Stimulated activated CD8-positive, alpha-beta memory T cell treated with anti-CD3 and anti-CD28 coated beads, Interleukin-4, amount 100 ng/mL, for 24 hours (primary cell): Measurements from ENCODE around the gene SLC27A3.

Source experiments
- DNase-seq: peaks from one replicate; pipeline ENCODE4 v3.0.0-alpha.2; 2020; ENCODE audit warnings: low read depth

SLC27A3 gene

DNA sequence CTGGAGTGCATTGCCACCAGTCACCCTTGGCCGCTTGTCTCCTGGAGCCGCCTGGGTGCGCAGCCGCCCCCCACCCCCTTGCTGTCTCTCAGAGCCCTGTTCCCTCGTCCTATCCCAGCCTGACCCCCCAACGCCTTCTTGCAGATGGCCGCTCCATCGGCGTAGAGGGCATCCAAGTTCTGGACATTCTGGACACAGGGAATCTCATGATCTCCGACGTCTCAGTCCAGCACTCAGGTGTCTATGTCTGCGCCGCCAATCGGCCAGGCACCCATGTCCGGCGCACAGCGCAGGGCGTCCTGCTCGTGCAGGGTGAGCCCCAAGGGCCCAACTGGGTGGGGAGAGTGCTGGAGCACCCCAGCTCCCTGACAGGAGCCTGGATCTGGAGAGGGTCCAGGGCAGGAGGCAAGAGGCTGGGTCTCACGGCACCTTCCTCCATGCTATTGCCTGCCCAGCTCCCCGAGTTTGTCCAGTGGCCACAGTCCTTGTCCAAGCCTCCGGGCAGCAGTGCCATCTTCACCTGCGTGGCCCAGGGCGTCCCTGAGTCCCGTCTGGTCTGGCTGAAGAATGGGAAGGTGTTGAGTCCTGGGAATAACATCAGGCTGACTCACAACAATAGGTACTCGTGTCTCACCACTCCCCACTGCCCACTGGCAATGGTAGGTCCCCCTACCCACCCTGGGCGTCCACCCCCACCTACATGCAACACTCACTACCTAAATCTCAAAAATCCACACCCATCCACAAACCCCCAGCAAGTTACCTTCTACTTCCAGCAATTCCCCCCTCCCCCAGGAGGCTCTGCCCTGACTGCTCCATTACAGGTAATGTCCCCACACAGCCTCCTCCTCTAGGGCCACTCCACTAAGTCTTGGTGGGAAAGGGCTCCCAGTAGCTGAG is 24.6 kb downstream of the SLC27A3 start:
- no peak for DNase-seq

DNA sequence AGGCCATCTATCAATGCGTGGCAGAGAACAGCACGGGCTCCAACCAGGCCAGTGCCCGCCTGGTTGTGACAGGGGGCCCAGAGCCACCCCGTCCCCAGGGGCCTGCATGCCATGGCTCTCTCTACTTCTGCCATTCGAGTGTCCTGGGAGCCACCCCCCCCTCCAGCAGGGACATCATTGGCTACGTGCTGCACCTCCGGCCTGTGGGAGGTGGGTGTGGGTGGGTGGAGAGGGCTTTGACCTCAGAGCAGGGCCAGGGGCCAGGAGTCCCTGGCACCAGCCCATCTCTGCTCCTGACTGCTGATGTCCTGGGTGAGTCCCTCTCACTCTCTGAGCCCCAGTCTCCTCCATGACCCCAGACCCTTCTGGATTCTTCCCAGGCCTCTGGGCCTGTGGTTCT is 25.3 kb downstream of the SLC27A3 start:
- DNase-seq, result no peak

DNA sequence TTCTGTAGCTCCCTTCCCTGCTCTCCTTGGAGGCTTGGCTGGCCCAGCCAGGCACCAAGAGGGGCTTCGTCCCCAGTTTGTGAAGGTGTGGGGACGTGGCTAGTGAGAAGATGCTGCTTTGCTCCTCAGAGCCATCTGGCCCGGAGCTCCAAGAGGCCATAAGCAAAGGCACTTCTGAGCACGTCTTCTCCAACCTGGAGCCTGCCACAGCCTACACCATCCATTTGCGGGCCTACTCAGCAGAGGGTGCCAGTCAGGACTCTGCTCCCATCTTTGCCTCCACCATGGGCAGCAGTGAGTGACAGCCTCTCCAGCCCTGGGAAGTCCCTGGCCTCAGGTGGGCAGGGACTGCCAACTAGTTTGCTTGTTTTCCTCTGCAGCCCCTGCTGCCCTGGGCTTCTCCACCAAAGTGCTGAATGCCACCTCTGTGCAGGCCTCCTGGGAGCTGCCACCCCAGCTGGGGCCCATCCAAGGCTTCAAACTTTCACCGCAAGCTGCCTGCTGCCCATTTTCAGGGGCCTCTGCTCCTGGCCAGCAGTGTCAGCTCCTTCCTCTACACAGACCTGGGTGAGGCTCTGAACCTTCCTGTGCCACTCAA is 25.9 kb downstream of the SLC27A3 start:
- DNase-seq, result no peak

DNA sequence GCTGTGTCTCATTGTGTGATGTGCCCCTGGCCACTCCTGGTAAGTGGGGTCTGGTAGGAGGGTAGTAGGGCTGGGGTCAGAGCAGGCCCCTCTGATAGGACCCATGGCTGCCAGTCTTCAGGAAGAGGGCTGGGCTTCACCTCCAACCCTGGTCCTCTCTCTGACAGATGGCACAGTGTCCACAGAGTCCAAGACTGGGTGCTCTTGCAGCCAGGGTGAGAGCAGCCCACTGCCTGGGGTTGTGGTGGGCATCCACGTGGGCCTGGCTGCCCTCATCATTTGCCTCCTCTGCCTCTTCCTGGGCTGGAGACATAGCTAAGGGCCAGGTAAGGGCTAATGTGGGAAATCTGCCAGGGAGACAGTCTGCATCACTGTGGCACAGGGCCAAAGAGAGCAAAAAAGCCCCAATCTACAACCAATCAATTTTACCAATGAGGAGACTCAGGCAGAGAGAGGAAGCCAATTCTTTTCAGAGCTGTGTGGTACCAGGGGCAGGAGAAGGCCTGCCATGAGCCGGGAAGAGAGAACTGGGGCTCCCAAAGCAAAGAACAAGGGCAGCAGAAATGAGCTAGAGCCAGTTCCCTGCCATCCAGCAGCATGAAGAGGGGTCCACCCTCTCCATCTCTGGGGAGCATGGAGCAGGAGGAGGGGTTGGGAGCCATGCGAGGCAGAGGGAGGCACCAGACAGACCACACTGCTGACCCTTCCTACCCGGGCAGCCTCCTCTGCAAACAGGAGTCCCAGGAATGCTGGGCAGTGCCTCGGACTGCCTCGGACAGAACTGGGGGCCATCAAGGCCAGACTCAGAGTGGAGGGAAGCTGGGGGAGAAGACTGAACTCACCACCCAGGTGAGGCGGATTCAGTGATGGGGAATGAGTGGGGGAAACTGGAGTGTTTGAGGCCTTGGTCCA is 26.8 kb downstream of the SLC27A3 start:
- DNase-seq, result no peak

DNA sequence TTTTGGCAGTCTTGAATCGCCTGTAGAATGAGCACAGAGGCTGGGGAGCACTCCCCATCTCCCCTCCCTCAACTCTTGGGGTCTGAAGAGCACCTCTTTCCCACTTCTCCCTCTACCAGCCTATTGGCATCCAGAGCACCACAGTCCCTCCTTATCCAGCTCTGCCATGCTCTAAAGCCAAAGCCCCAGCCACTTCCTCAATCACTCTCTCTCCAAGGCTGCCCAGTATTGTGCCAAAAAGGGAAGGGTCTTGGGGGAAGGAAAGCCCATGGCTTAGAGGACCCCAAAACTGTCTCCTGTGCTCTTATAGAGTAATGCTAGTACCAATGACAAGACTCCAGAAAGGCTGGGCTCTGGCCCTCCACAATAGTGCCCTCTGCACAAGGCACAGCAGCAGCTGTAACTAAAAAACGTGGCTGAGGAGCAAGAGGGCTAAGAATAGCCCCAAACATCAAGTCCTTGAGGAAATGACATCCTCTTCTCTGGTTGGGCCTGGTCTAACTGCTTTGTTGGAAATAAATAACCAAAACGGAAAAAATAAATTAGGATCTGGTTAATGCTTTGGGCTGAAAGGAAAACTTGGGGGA is 28.4 kb downstream of the SLC27A3 start:
- DNase-seq, result no peak

DNA sequence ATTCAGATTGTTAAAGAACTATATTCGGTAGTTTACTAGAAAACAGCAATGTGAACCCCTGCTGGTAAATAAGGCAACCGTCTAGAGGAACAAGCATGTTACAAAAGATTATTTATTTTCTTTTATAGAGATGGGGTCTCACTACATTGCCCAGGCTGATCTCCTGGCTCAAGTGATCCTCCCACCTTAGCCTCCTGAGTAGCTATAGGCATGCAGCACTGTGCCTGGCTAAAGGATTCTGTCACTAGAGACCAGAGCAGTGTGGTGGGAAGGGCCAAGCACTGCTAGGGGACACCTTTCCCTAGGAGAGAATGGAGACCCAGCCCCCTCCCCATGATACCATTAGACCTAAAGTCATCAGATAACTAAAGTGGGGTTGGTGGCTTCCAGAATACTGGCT is 28.9 kb downstream of the SLC27A3 start:
- DNase-seq, result no peak

DNA sequence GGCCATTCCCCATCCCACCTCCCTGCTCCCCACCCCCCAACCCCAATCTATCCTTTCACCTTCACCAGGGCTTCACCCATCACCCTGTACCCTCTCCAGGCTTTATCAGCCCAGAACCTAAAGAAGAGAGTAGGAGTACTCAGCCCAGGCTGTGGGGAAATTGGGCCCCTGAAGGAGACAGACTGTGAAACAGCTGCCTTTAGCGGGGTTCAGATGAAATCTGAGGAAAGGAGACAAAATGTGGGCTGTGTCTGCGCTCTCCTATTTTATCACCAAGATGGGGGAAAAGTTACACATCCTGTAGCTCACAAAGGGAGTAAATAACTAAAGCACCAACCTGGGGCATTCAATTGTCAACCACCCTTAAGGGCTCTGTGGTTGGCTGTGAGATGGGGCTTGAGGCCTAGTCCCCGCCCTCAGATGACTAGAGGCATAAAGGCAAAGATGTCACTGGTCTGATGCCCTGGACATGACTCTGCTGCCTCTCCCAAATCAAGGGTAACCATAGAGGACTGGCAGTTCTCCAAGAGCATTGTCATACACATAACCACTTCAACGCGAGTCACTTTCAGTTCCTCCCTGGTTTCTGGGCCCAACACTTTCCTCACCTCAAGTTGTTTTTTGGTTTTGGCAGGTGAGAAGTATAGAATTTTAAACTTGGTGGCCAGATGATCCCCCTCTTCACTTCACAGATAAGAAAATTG is 30.0 kb downstream of the SLC27A3 start:
- peak; percentile 42 for DNase-seq

DNA sequence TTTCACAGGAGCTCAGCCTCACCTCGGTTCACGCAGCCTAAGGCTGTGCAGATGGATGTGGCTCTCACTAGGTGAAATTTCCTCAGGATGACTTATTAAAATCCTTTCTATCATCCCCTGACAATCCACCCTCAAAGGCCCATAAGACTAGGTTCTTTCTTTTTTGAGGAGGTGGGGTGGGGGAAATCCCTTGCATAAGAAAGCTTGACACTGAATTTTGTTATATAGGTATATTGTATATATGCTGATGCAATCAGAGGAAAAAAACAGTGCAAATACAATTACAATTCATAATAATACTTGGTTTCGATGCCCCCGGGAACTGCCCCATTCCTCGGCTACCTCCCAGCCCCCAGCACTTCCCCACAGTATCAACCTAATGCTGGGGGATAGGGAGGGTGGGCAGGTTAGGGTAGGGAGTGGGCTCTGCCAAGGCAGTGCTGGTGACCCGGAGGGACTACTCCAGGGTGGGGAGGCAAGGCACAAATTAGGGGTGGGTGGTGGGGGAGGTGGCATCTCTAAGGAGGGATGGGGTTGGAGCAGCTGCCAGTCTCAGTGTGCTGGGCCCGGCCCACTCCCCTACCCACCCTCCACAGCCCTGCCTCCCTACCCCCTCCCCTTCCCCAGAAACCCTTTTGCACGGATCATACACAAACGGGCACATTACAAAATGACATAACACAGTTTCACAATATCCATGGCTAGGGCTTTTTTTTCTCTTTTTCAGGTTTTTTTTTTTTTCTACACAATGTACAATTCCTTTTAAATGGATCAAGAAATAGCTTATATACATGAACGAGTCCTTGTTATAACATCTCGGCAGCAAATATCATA is 30.9 kb downstream of the SLC27A3 start:
- no peak for DNase-seq

DNA sequence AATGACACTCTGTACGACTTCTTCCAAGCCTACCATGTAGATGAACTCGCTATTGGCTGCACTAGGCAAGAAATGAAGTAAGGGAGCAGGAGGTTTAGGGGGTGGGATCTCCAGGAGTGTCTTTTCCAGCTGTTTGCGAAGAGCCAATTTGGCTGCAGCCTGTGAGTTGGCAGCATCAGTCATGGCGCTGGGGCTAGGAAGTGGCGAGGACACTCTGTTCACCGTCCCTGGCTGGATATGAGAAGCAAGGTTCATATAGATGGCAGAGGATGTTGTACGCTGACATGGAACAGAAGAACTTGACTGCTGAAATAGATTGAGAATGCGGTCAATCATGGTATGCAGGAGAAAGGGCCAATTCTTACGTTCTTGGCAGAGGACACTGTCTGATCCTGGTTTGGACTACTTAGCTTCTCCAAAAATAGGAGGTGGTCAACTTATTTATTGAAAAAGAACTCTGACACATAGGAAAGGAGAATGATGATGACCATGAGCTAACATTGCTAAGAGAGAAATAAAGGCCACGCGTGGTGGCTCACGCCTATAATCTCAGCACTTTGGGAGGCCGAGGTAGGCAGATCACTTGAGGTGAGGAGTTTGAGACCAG is 41.2 kb downstream of the SLC27A3 start:
- DNase-seq, result no peak

DNA sequence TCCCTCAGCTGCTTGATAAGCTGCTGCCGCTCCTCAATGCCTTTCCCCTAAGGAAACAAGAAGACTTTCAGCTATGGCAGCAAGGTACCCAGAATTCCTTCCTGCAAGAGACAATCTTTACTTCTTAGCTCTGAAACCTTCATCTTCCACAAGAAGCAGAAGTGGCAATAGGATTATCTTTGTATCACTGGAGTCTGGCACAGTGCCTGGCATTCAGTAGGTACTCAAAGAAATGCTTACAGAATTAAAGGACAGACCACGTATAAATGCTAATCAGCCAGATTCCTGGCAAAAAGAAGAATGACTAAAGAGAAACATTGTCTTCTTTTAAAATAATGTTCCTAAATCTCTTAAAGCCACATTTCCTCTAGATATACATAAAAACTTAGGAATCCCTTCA is 43.7 kb downstream of the SLC27A3 start:
- no peak for DNase-seq

DNA sequence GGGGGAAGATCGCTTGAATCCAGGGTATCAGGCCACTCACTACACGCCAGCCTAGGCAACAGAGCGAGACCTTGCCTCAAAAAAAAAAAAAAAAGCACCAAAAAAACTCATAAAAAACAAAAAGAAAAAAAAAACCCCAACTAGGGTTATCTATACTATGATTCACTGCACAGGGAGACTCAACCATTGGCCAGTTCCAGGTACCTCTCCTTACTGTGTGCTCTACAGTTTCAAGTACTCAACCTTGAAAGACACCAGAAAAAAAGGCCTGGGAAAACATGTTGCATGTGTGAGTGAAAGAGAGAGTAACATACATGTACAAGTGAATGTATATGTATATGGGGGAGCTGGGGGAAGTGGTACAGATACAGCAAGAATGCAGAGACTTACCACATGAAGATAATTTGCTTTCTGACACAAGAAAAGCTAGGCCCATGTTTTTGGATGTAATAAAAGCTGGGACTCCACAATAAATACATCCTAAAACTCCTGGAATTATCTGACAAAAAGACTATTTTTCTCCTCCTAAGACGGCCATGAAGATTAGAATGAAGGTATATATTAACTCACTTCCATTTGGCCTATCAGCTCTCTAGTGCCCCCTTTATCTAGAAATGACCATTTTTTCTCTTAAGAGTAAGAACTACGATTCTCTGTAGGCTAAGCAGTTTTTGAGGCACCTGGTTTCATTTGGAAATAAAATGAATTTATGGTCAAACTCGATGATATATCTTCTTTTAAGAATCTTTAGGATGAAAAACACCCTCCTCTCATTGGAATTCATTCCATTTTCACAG is 52.2 kb downstream of the SLC27A3 start:
- DNase-seq, result no peak
